HG03439 (cell line): Measurements from ENCODE around the gene DTD2.
"Not testable (repeated sequence)": the region's sequence is repeated elsewhere in the genome, so short reads cannot be mapped to it uniquely, and the experiment has no call there.

Experiments
- ATAC-seq: cut with Tn5 transposase; IDR thresholded peaks from one replicate; pipeline ENCODE4 v1.9.1; 2021; ENCODE audit warnings: mild to moderate bottlenecking, moderate library complexity; ENCODE audit not compliant: unreplicated experiment

DTD2 gene

GRCh38 chr14:31456841-31457664 is at the start of gene DTD2:
Gene DTD2 (minus strand): TSS chr14:31457506. CDS start chr14:31457393, 113 bp downstream.
- peak; percentile 99 for ATAC-seq

- ATAC-seq, result no peak
Observed at GRCh38 chr14:31505411-31505810, 48.1 kb upstream of the DTD2 start.

GRCh38 chr14:31501870-31502269 is 44.6 kb upstream of the DTD2 start:
- no peak for ATAC-seq

- no peak for ATAC-seq
Observed at GRCh38 chr14:31492759-31493498, 35.6 kb upstream of the DTD2 start.

GRCh38 chr14:31489691-31490090 is 32.4 kb upstream of the DTD2 start:
- no peak for ATAC-seq

- no peak for ATAC-seq
Observed at GRCh38 chr14:31487886-31488285, 30.6 kb upstream of the DTD2 start, which contains the start of gene GPR33. Gene GPR33 (minus strand): TSS chr14:31488039. CDS start chr14:31483965, 4,074 bp downstream.

- ATAC-seq, result no peak
Observed at GRCh38 chr14:31486764-31487163, 29.5 kb upstream of the DTD2 start.

- ATAC-seq, result no peak
Observed at GRCh38 chr14:31484754-31485153, 27.4 kb upstream of the DTD2 start.

- ATAC-seq, result no peak
Observed at GRCh38 chr14:31480156-31480555, 22.9 kb upstream of the DTD2 start.

- no peak for ATAC-seq
Observed at GRCh38 chr14:31479027-31479426, 21.7 kb upstream of the DTD2 start.

- no peak for ATAC-seq
Observed at GRCh38 chr14:31477248-31477647, 19.9 kb upstream of the DTD2 start.

- no peak for ATAC-seq
Observed at GRCh38 chr14:31476131-31476866, 19.0 kb upstream of the DTD2 start.

GRCh38 chr14:31466554-31466953 is 9.2 kb upstream of the DTD2 start:
- ATAC-seq, result no peak

GRCh38 chr14:31465111-31465510 is 7.8 kb upstream of the DTD2 start:
- ATAC-seq, result no peak

GRCh38 chr14:31462450-31462849 is 5.1 kb upstream of the DTD2 start:
- ATAC-seq, result not testable (repeated sequence)

- no peak for ATAC-seq
Observed at GRCh38 chr14:31461545-31461944, 4.2 kb upstream of the DTD2 start.

- ATAC-seq, result no peak
Observed at GRCh38 chr14:31457665-31458659, 656 bp upstream of the DTD2 start.

GRCh38 chr14:31449971-31450610 is 7.2 kb downstream of the DTD2 start:
- no peak for ATAC-seq

- ATAC-seq, result no peak
Observed at GRCh38 chr14:31449136-31449535, 8.2 kb downstream of the DTD2 start.

GRCh38 chr14:31445703-31446102 is 11.6 kb downstream of the DTD2 start:
- ATAC-seq, result no peak
